GM12892 (cell line): ENCODE data around the gene MOK.

Experiments
- POLR2A ChIP-seq: IDR thresholded peaks from 2 replicates; pipeline ENCODE4 v1.6.1; 2011; ENCODE audit warnings: low read depth, low read length, control low read depth
- TAF1 ChIP-seq: IDR thresholded peaks from 2 replicates; pipeline ENCODE4 v1.6.1; 2011; ENCODE audit warnings: low read depth, mild to moderate bottlenecking, control low read depth, low read length, borderline replicate concordance

- TF ChIP-seq POLR2A: no peak
- TF ChIP-seq TAF1: no peak
Observed at GRCh38 chr14:102187568-102188001, 117.4 kb downstream of the MOK start.
